ENCODE measurements around the gene CCDC71L. TPM values are rescaled to one million over a fixed set of nuclear protein-coding genes. Genes with fewer than 3 reads are reported as not detected.

Gene CCDC71L
- total RNA-seq, 1 experiment from 2014 or later, result 6.0 TPM

DNA sequence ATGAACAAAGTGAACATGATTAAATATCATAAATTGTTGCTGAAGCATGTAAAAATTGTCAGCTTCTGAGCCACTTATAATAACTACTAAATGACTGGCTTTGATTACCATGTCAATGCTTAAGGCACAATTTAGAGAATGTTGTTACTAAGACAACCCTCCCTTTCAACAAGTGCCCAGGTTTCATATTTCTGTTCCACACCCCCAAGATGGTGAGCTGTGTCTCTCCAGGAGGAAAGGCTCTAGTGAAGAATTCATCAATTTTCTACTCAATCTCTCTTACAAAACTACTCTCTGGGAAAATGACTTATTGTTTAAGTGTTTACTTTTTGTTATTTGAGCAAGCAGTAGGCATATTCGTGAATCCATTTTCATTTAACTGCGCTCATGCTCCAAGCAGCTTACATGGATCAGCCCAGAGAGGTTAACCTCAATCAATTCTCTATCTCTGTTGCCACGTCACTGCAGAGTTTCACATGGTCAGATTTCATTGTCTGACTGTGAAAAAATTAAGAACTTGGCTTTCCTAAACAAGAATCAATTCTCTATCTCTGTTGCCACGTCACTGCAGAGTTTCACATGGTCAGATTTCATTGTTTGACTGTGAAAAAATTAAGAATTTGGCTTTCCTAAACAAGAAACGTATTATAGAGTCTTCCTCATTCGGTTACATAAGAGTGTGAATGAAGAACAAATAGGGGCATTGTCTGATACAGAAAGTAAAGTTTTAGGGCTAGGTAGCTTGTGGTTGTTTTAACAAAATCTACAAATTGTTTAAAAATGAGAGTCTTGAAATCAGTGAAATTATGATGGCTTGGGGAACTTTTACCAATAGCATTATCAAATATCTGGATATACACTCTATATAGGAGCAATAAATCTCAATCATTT, 49.7 kb downstream of the CCDC71L start:
- CTCF ChIA-PET, result no interaction called here
- Histone ChIP-seq H3K9me3 (ENCODE audit: control insufficient read depth, insufficient read depth, low read depth, low read length) (no peaks in the 10 kb centered on the region), H3K36me3 (ENCODE audit: control insufficient read depth, insufficient read depth, low read length) (no peaks in the 10 kb centered on the region), H3K27ac (ENCODE audit: low read length) (no peak overlapping the region), H3K27me3 (ENCODE audit: control insufficient read depth, insufficient read depth, low read length) (no peaks in the 10 kb centered on the region; the same call in 1 of the 2 replicates), H3K4me3 (ENCODE audit: low read depth in 2 of 2, low read length in 2 of 2) (no peak overlapping the region), H3K4me1 (ENCODE audit: control insufficient read depth, insufficient read depth, low read length) (no peaks in the 10 kb centered on the region)
- POLR2A ChIA-PET, result no interaction called here
- BruUV-seq (replicated peaks), result no TSS peak
- in situ Hi-C loops (cut with HindIII; ENCODE audit: low pct_unique_long_range_greater_than_20kb, low sequenced_read_pairs) (no loop called here), intact Hi-C loops (cut with micrococcal nuclease; ENCODE audit: unreplicated experiment) (no loop called here)
- DNase-seq (ENCODE audit: low read depth, low spot score), result no peak
- no peak for TF ChIP-seq SIN3A (IDR thresholded peaks at IDR 0.05; ENCODE audit: borderline replicate concordance, insufficient read depth, low read depth, low read length)
- TF ChIP-seq TCF7L2 (IDR thresholded peaks at IDR 0.05; ENCODE audit: low read depth, low read length), result no peak
- TF ChIP-seq POLR2AphosphoS5 (IDR thresholded peaks at IDR 0.05; ENCODE audit: low read depth, low read length), result no peak
- TF ChIP-seq, protein P1, sequence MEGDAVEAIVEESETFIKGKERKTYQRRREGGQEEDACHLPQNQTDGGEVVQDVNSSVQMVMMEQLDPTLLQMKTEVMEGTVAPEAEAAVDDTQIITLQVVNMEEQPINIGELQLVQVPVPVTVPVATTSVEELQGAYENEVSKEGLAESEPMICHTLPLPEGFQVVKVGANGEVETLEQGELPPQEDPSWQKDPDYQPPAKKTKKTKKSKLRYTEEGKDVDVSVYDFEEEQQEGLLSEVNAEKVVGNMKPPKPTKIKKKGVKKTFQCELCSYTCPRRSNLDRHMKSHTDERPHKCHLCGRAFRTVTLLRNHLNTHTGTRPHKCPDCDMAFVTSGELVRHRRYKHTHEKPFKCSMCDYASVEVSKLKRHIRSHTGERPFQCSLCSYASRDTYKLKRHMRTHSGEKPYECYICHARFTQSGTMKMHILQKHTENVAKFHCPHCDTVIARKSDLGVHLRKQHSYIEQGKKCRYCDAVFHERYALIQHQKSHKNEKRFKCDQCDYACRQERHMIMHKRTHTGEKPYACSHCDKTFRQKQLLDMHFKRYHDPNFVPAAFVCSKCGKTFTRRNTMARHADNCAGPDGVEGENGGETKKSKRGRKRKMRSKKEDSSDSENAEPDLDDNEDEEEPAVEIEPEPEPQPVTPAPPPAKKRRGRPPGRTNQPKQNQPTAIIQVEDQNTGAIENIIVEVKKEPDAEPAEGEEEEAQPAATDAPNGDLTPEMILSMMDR (IDR thresholded peaks at IDR 0.05), result no peak
- TF ChIP-seq, protein P2, sequence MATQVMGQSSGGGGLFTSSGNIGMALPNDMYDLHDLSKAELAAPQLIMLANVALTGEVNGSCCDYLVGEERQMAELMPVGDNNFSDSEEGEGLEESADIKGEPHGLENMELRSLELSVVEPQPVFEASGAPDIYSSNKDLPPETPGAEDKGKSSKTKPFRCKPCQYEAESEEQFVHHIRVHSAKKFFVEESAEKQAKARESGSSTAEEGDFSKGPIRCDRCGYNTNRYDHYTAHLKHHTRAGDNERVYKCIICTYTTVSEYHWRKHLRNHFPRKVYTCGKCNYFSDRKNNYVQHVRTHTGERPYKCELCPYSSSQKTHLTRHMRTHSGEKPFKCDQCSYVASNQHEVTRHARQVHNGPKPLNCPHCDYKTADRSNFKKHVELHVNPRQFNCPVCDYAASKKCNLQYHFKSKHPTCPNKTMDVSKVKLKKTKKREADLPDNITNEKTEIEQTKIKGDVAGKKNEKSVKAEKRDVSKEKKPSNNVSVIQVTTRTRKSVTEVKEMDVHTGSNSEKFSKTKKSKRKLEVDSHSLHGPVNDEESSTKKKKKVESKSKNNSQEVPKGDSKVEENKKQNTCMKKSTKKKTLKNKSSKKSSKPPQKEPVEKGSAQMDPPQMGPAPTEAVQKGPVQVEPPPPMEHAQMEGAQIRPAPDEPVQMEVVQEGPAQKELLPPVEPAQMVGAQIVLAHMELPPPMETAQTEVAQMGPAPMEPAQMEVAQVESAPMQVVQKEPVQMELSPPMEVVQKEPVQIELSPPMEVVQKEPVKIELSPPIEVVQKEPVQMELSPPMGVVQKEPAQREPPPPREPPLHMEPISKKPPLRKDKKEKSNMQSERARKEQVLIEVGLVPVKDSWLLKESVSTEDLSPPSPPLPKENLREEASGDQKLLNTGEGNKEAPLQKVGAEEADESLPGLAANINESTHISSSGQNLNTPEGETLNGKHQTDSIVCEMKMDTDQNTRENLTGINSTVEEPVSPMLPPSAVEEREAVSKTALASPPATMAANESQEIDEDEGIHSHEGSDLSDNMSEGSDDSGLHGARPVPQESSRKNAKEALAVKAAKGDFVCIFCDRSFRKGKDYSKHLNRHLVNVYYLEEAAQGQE (IDR thresholded peaks at IDR 0.05; ENCODE audit: insufficient read depth in 1 of 2, low read depth in 2 of 2, low read length in 1 of 2), result no peak
- no peak for ATAC-seq

DNA sequence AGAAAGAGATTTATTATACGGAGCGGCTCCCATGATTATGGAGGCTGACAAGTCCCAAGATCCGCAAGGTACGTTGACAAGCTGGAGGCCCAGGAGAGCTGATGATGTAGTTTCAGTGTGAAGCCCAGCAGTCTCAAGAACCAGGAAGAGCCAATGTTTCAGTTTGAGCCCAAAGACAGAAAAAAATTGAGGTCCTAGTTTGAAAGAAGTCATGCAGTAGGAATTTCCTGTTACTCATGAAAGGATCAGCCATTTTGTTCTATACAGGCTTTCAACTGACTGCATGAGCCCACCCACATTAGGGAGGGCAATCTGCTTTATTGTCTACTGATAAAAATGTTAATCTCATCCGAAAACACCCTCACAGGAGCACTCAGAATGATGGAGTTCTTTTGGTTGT, 51.5 kb downstream of the CCDC71L start:
- CTCF ChIA-PET, result no interaction called here
- no peak overlapping the region for H3K27ac ChIP-seq (ENCODE audit: low read length)

More for the DNA sequence above, 51.5 kb downstream of the CCDC71L start:
- DNase-seq (ENCODE audit: low read depth, low spot score) (no peak), ATAC-seq (no peak)
- no peaks in the 10 kb centered on the region for H3K9me3 ChIP-seq (ENCODE audit: control insufficient read depth, insufficient read depth, low read depth, low read length)
- BruUV-seq (replicated peaks), result no TSS peak
- no peak overlapping the region for H3K4me3 ChIP-seq (ENCODE audit: low read depth in 2 of 2, low read length in 2 of 2)
- TF ChIP-seq POLR2AphosphoS5 (IDR thresholded peaks at IDR 0.05; ENCODE audit: low read depth, low read length) (no peak), SIN3A (IDR thresholded peaks at IDR 0.05; ENCODE audit: borderline replicate concordance, insufficient read depth, low read depth, low read length) (no peak), TCF7L2 (IDR thresholded peaks at IDR 0.05; ENCODE audit: low read depth, low read length) (no peak)
- TF ChIP-seq, protein P1 (IDR thresholded peaks at IDR 0.05), result no peak
- TF ChIP-seq, protein P2 (IDR thresholded peaks at IDR 0.05; ENCODE audit: insufficient read depth in 1 of 2, low read depth in 2 of 2, low read length in 1 of 2), result no peak
- in situ Hi-C loops (cut with HindIII; ENCODE audit: low pct_unique_long_range_greater_than_20kb, low sequenced_read_pairs), result no loop called here
- intact Hi-C loops (cut with micrococcal nuclease; ENCODE audit: unreplicated experiment), result no loop called here
- no peaks in the 10 kb centered on the region for H3K36me3 ChIP-seq (ENCODE audit: control insufficient read depth, insufficient read depth, low read length)
- POLR2A ChIA-PET, result no interaction called here
- H3K4me1 ChIP-seq (ENCODE audit: control insufficient read depth, insufficient read depth, low read length), result no peaks in the 10 kb centered on the region
- no peaks in the 10 kb centered on the region; the same call in 1 of the 2 replicates for H3K27me3 ChIP-seq (ENCODE audit: control insufficient read depth, insufficient read depth, low read length)
